Measurements from ENCODE around the gene HYI. TPM values are rescaled to one million over a fixed set of nuclear protein-coding genes. Genes with fewer than 3 reads are reported as not detected.

HYI gene
- total and polyA plus RNA-seq, 2 experiments from 2014 or later, result 14.3 to 18.9 TPM

- Histone ChIP-seq H4K20me1 (replicated peaks; ENCODE audit: insufficient read depth) (no peaks in the 10 kb centered on the region), H3F3A (replicated peaks; ENCODE audit: low read depth) (no peaks in the 10 kb centered on the region), H3K4me2 (no peak overlapping the region), H3K4me3 (no peak overlapping the region), H3K27me3 (ENCODE audit: insufficient read depth) (no peaks in the 10 kb centered on the region), H2AFZ (no peak overlapping the region), H3K79me2 (replicated peaks; ENCODE audit: insufficient read depth) (no peaks in the 10 kb centered on the region), H3K9me2 (ENCODE audit: insufficient read depth) (no peaks in the 10 kb centered on the region), H3K36me3 (ENCODE audit: insufficient read depth) (no peaks in the 10 kb centered on the region), H3K4me1 (ENCODE audit: insufficient read depth) (no peaks in the 10 kb centered on the region), H3K27ac (ENCODE audit: low read depth) (no peak overlapping the region)
- peaks cover 35% of the 10 kb centered on the region for H3K36me3 Mint-ChIP-seq (ENCODE audit: low read depth)
- no peaks in the 10 kb centered on the region for H3K9me3 Mint-ChIP-seq
- no peak overlapping the region for H3K4me3 Mint-ChIP-seq
- peaks cover 6% of the 10 kb centered on the region for H3K4me1 Mint-ChIP-seq
- DNase-seq (ENCODE audit: low spot score) (no peak), ATAC-seq (no peak)
- no peak overlapping the region for H3K27ac Mint-ChIP-seq
- H3K27me3 Mint-ChIP-seq (ENCODE audit: insufficient read depth, low read depth, poor library complexity), result peaks cover 4% of the 10 kb centered on the region
- no peak for TF ChIP-seq CTCF (conservative IDR thresholded peaks at IDR 0.05; ENCODE audit: low read depth in 2 of 2)
- TF ChIP-seq NANOG (IDR thresholded peaks at IDR 0.05; ENCODE audit: borderline replicate concordance), result no peak
- TF ChIP-seq ZNF114 (CRISPR knock-in tag; IDR thresholded peaks at IDR 0.05), result no peak
- TF ChIP-seq CREB1 (CRISPR knock-in tag; IDR thresholded peaks at IDR 0.05; ENCODE audit: low read depth), result no peak
- TF ChIP-seq POLR2AphosphoS5 (IDR thresholded peaks at IDR 0.05; ENCODE audit: low read depth), result no peak
- no peak for TF ChIP-seq STAT1 (IDR thresholded peaks at IDR 0.05; ENCODE audit: unreplicated experiment)
- no peak for TF ChIP-seq EZH2phosphoT487 (IDR thresholded peaks at IDR 0.05; ENCODE audit: unreplicated experiment)
- no peak for TF ChIP-seq ZNF331 (CRISPR knock-in tag; IDR thresholded peaks at IDR 0.05; ENCODE audit: low read depth)
- no peak for TF ChIP-seq ZNF462 (CRISPR knock-in tag; IDR thresholded peaks at IDR 0.05)
- no peak for TF ChIP-seq EZH2 (IDR thresholded peaks at IDR 0.05; ENCODE audit: low read depth, unreplicated experiment)
- no peak for TF ChIP-seq ETS1 (IDR thresholded peaks at IDR 0.05)
- TF ChIP-seq REST (IDR thresholded peaks at IDR 0.05; ENCODE audit: unreplicated experiment), result no peak
- TF ChIP-seq JUNB (IDR thresholded peaks at IDR 0.05; ENCODE audit: unreplicated experiment), result no peak
Measured at GRCh38 chr1:43432171-43432860, 21.4 kb downstream of the HYI start.
